AG08396 (cell line): Measurements from ENCODE around the gene RBMX2.

ENCODE experiments used
- DNase-seq: peaks from one replicate; pipeline ENCODE4 v3.0.0; 2012; ENCODE audit warnings: low spot score, mixed read lengths

The RBMX2 gene

GRCh38 chrX:130446974-130447373, 45.2 kb downstream of the RBMX2 start:
- DNase-seq = no peak
